HepG2 (cell line): ENCODE results near the gene SOCS1. TPM values are rescaled to one million over a fixed set of nuclear protein-coding genes. Genes with fewer than 3 reads are reported as not detected.

Experiments
- ARHGAP35 ChIP-seq: sonication (generic); formaldehyde crosslinking; IDR thresholded peaks from 2 replicates; pipeline ENCODE4 v1.9.0; 2022; ENCODE audit warnings: mild to moderate bottlenecking, inconsistent platforms, moderate library complexity, missing genetic modification reagents, borderline replicate concordance
- ARNT ChIP-seq: fragments of 450-650 bp; IDR thresholded peaks from 2 replicates; pipeline ENCODE4 v1.6.1; 2017
- HCFC1 ChIP-seq: fragments of 150-350 bp; IDR thresholded peaks from 2 replicates; pipeline ENCODE4 v1.6.1; 2014; ENCODE audit warnings: low read depth, low read length
- HMG20A ChIP-seq: IDR thresholded peaks from 2 replicates; pipeline ENCODE4 v1.6.1; 2016; ENCODE audit warnings: borderline replicate concordance
- IKZF1 ChIP-seq: fragments of 450-650 bp; IDR thresholded peaks from 2 replicates; pipeline ENCODE4 v1.7.1; 2016
- KDM5B ChIP-seq: sonication (generic); formaldehyde crosslinking; IDR thresholded peaks from 2 replicates; pipeline ENCODE4 v1.4.0; 2020; ENCODE audit warnings: missing genetic modification reagents, mild to moderate bottlenecking, borderline replicate concordance
- MAF1 ChIP-seq: sonication (generic); formaldehyde crosslinking; IDR thresholded peaks from 2 replicates; pipeline ENCODE4 v1.5.0; 2020; ENCODE audit warnings: missing genetic modification reagents, borderline replicate concordance
- MYC ChIP-seq: sonication (generic); formaldehyde crosslinking; IDR thresholded peaks from 2 replicates; pipeline ENCODE4 v1.9.0; 2021; ENCODE audit warnings: missing genetic modification reagents, borderline replicate concordance
- NBN ChIP-seq: fragments of 450-650 bp; conservative IDR thresholded peaks from 2 replicates; pipeline ENCODE4 v1.6.1; 2017
- PAWR ChIP-seq: sonication (generic); formaldehyde crosslinking; IDR thresholded peaks from 2 replicates; pipeline ENCODE4 v1.4.0; 2020; ENCODE audit warnings: missing genetic modification reagents, mild to moderate bottlenecking, borderline replicate concordance
- TAF15 ChIP-seq: fragments of 200-400 bp; formaldehyde crosslinking; IDR thresholded peaks from one replicate; pipeline ENCODE4 v1.6.1; 2018; ENCODE audit warnings: mild to moderate bottlenecking, low read depth, low read length; ENCODE audit not compliant: poor library complexity, severe bottlenecking
- U2AF1 ChIP-seq: fragments of 200-400 bp; formaldehyde crosslinking; optimal IDR thresholded peaks from 2 replicates; pipeline ENCODE3; 2017; ENCODE audit warnings: mild to moderate bottlenecking, low read depth, low read length
- ZFX ChIP-seq: sonication (generic); formaldehyde crosslinking; IDR thresholded peaks from 2 replicates; pipeline ENCODE4 v1.4.0; 2020; ENCODE audit warnings: mild to moderate bottlenecking, low read depth, missing genetic modification reagents, moderate library complexity
- ZMYM4 ChIP-seq: sonication (generic); formaldehyde crosslinking; IDR thresholded peaks from 2 replicates; pipeline ENCODE4 v1.8.1; 2023; ENCODE audit warnings: mild to moderate bottlenecking, missing genetic modification reagents
- ZNF180 ChIP-seq: sonication (generic); formaldehyde crosslinking; IDR thresholded peaks from 2 replicates; pipeline ENCODE4 v1.4.0; 2020; ENCODE audit warnings: low read depth, missing genetic modification reagents, borderline replicate concordance
- ZNF598 ChIP-seq: sonication (generic); formaldehyde crosslinking; IDR thresholded peaks from 2 replicates; pipeline ENCODE4 v1.5.1; 2020; ENCODE audit warnings: mild to moderate bottlenecking, missing genetic modification reagents, borderline replicate concordance
- ZNF644 ChIP-seq: IDR thresholded peaks from 2 replicates; pipeline ENCODE4 v1.6.1; 2016; ENCODE audit warnings: low read depth
- ZNF773 ChIP-seq: sonication (generic); formaldehyde crosslinking; IDR thresholded peaks from 2 replicates; pipeline ENCODE4 v1.4.0; 2020; ENCODE audit warnings: missing genetic modification reagents, borderline replicate concordance
- polyA plus RNA-seq, 8 experiments: library from polyadenylated mRNA; depleted of rRNA in 3 of 8; stranded (reverse) in 7 of 8; unstranded in 1 of 8; fragments of >200 nt; fragmentation: Illumina TruSeq in 4 of 8; extraction: Trizol in 4 of 8; gene quantifications; 2 replicates each; pipeline versions ENCODE4 v1.2.1 to v1.2.3, GENCODE V29; 2011 to 2016; ENCODE audit warnings: low read depth in 4 of 8, missing spikeins in 1 of 8, mixed read lengths in 1 of 8; ENCODE audit not compliant: insufficient read depth in 1 of 8
- total RNA-seq, 5 experiments: library from RNA; depleted of rRNA; stranded (reverse); fragments of >200 nt; fragmentation: Illumina TruSeq; extraction: Trizol; gene quantifications; 2 replicates each; pipeline ENCODE4 v1.2.3, GENCODE V29; 2016; ENCODE audit warnings: low read depth in 1 of 5
- TF ChIP-seq, protein P1 (sequence below): sonication (generic); formaldehyde crosslinking; IDR thresholded peaks from 2 replicates; pipeline ENCODE4 v1.5.0; 2020; ENCODE audit warnings: mild to moderate bottlenecking, missing genetic modification reagents
- TF ChIP-seq, protein P2 (sequence below): sonication (generic); formaldehyde crosslinking; IDR thresholded peaks from 2 replicates; pipeline ENCODE4 v1.8.0; 2022; ENCODE audit warnings: missing genetic modification reagents, mild to moderate bottlenecking, borderline replicate concordance
- TF ChIP-seq, protein P3 (sequence below): sonication (generic); formaldehyde crosslinking; IDR thresholded peaks from 2 replicates; pipeline ENCODE4 v1.4.0; 2020; ENCODE audit warnings: mild to moderate bottlenecking, missing genetic modification reagents
- TF ChIP-seq, protein P4 (sequence below): sonication (generic); formaldehyde crosslinking; IDR thresholded peaks from 2 replicates; pipeline ENCODE4 v1.5.0; 2020; ENCODE audit warnings: mild to moderate bottlenecking, missing genetic modification reagents

Gene SOCS1
- total and polyA plus RNA-seq, 2 of the 13 experiments (the other 11 are each of a cell fraction or from before 2014, with no cell fraction given): 5.3 to 6.3 TPM

DNA sequence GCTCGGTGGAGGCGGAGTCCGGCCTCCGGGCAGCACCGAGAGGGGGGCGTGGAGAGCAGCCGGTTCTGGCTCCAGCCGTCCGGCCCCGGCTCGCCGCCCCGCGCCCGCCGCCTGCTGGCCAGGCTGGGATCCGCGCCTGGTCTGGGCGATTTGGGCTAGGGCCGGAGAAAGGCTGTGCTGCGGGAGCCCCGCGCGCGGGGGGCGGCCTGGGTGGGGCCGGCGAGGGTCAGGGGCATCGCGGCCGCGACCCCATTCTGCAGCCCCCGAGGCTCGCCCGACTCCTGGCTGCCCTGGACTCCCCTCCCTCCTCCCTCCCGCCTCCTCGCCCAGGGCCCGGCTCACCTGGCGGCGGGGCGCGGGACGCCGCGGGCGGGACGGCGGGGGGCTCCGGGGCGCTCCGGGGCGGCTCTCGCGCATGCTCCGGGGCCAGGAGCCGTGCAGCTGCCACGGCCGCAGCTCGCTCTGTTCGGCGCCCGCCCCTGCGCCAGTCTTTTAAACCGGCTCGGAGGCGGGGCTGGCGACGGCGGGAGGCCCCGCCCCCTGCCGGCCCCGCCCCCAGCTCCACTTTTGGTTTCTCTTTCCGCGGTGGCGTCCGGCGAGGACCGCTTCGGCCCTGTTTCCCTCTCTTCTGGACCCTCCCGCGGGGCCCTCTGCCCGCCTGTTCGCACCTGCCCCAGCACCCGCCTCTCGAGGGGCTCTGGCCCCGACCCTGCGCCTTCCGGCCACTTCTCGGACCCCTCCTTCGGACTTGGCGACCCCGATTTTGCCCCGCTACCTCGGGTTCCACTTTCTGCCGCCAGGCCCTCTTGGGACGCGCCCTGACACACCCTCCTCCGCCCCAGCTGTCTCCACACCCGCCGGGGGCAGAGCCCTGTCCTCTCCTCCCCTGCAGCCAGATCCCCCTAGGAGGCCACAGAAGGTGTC is at the start of gene SOCS1 (continued):
- TF ChIP-seq ZFX (CRISPR knock-in tag) (peak; percentile 88), ZNF180 (CRISPR knock-in tag) (peak; percentile 26; the same call in 1 of the 2 replicates), ARNT (no peak), HCFC1 (no peak; the same call in 1 of the 2 replicates), IKZF1 (no peak), PAWR (no peak; the same call in 1 of the 2 replicates), ZMYM4 (CRISPR knock-in tag) (no peak; the same call in 1 of the 2 replicates), MAF1 (peak; percentile 78; the same call in 1 of the 2 replicates), NBN (no peak), U2AF1 (no peak), TAF15 (no peak), MYC (CRISPR knock-in tag) (peak; percentile 49), ZNF598 (CRISPR knock-in tag) (no peak), ZNF773 (CRISPR knock-in tag) (0 out of 2 replicates have a peak, but pooled peaks have one; percentile 59), HMG20A (CRISPR knock-in tag) (peak; percentile 44; the same call in 1 of the 2 replicates), ZNF644 (CRISPR knock-in tag) (no peak), KDM5B (CRISPR knock-in tag) (peak; percentile 76; the same call in 1 of the 2 replicates), ARHGAP35 (no peak)
- TF ChIP-seq, protein P1, sequence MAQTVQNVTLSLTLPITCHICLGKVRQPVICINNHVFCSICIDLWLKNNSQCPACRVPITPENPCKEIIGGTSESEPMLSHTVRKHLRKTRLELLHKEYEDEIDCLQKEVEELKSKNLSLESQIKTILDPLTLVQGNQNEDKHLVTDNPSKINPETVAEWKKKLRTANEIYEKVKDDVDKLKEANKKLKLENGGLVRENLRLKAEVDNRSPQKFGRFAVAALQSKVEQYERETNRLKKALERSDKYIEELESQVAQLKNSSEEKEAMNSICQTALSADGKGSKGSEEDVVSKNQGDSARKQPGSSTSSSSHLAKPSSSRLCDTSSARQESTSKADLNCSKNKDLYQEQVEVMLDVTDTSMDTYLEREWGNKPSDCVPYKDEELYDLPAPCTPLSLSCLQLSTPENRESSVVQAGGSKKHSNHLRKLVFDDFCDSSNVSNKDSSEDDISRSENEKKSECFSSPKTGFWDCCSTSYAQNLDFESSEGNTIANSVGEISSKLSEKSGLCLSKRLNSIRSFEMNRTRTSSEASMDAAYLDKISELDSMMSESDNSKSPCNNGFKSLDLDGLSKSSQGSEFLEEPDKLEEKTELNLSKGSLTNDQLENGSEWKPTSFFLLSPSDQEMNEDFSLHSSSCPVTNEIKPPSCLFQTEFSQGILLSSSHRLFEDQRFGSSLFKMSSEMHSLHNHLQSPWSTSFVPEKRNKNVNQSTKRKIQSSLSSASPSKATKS (CRISPR knock-in tag): no peak
- TF ChIP-seq, protein P2, sequence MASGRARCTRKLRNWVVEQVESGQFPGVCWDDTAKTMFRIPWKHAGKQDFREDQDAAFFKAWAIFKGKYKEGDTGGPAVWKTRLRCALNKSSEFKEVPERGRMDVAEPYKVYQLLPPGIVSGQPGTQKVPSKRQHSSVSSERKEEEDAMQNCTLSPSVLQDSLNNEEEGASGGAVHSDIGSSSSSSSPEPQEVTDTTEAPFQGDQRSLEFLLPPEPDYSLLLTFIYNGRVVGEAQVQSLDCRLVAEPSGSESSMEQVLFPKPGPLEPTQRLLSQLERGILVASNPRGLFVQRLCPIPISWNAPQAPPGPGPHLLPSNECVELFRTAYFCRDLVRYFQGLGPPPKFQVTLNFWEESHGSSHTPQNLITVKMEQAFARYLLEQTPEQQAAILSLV (CRISPR knock-in tag): no peak; the same call in 1 of the 2 replicates
- TF ChIP-seq, protein P3, sequence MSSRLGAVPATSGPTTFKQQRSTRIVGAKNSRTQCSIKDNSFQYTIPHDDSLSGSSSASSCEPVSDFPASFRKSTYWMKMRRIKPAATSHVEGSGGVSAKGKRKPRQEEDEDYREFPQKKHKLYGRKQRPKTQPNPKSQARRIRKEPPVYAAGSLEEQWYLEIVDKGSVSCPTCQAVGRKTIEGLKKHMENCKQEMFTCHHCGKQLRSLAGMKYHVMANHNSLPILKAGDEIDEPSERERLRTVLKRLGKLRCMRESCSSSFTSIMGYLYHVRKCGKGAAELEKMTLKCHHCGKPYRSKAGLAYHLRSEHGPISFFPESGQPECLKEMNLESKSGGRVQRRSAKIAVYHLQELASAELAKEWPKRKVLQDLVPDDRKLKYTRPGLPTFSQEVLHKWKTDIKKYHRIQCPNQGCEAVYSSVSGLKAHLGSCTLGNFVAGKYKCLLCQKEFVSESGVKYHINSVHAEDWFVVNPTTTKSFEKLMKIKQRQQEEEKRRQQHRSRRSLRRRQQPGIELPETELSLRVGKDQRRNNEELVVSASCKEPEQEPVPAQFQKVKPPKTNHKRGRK (CRISPR knock-in tag): no peak
- TF ChIP-seq, protein P4, sequence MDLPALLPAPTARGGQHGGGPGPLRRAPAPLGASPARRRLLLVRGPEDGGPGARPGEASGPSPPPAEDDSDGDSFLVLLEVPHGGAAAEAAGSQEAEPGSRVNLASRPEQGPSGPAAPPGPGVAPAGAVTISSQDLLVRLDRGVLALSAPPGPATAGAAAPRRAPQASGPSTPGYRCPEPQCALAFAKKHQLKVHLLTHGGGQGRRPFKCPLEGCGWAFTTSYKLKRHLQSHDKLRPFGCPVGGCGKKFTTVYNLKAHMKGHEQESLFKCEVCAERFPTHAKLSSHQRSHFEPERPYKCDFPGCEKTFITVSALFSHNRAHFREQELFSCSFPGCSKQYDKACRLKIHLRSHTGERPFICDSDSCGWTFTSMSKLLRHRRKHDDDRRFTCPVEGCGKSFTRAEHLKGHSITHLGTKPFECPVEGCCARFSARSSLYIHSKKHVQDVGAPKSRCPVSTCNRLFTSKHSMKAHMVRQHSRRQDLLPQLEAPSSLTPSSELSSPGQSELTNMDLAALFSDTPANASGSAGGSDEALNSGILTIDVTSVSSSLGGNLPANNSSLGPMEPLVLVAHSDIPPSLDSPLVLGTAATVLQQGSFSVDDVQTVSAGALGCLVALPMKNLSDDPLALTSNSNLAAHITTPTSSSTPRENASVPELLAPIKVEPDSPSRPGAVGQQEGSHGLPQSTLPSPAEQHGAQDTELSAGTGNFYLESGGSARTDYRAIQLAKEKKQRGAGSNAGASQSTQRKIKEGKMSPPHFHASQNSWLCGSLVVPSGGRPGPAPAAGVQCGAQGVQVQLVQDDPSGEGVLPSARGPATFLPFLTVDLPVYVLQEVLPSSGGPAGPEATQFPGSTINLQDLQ (CRISPR knock-in tag): no peak; the same call in 1 of the 2 replicates
